GM18505 (cell line): ENCODE results near the gene GBX1.

Experiments
- ATAC-seq: cut with Tn5 transposase; IDR thresholded peaks from one replicate; pipeline ENCODE4 v1.9.1; 2021; ENCODE audit not compliant: unreplicated experiment
- POLR2A ChIP-seq: IDR thresholded peaks from 4 replicates; pipeline ENCODE4 v1.6.1; 2011; ENCODE audit warnings: borderline replicate concordance; ENCODE audit not compliant: insufficient read depth, insufficient read length; ENCODE audit errors: extremely low read depth

Gene GBX1

DNA sequence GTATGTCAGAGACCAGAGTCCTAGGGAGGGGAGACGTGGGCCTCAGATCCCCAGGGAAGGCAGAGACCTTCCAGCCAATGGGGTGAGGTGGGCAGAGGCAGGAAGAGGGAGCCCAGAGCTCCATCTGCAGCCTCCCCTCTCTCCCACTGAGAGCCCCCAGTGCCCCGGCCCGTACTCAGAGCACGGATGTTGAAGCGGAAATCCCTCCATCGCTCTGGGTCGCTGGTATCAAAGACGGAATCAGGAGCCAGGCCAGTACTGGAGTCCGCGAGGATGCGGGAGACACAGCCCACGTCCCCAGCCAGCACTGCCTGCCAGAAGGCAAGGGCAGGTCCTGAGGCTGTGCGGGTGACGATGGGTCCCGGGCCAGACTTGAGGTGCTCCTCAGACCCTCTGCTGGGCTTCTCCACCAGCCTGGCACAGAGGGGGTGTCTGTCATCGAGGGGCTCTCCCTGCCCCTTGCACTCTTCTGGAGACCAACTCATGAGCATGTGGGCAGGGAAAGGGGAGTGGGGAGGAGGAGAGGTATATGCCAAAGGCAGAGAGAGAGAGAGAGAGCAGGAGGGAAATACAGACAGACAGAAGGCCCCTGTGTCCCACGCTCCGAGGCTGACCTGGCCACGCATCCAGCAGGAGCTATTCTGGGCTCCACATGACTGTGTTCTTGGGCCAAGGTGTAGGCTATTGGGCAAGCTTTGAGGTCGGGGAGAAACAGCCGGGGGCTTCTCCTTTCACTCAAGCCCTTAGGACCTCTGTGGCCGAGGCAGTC is 19.3 kb upstream of the GBX1 start, which contains the start of gene ASB10:
Gene ASB10 (minus strand): TSS at position 611 of the 769 bp plus-strand sequence. CDS start 120 bp downstream, at position 491.
- no peak for ATAC-seq
- no peak for TF ChIP-seq POLR2A

DNA sequence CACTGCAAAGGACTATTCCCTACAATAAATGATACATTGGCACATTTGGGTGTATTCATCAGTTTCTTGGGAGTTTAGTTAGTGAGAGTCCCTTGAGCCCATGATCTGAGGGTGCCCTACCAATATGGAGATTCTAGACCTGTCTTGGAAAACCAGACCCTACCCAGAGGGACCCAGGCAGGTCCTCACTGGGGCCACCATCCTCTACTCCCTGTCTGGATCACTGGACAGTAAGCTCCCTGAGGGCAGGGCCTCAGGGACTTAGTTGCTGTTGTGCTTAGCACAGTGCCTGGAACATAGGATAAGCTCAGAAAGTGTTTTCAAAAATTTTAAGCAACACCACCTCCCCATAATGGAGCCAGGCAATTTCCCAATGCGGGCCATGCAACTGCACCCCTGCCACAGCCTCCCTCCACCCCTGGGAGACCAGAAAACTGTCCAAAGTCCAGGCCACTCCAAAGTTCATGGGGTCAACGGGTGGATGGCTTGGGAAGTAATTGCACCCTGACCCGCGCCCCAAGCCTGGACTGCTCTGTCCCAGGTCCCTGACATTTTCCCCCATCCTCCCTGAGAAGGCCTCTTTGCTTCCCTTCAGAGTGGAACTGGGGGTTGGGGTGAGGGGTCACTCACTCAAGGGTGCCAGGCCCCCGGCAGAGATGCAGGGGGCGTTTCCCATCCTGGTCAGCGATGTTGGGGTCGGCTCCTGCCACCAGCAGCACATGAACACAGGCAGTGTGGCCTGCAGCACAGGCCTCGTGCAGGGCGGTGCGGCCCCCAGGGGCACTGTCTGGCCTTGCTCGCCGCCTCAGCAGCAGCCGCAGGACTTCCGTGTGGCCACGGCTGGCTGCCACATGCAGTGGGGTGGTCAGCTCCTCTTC is 18.5 kb upstream of the GBX1 start:
- no peak for TF ChIP-seq POLR2A
- ATAC-seq = no peak

DNA sequence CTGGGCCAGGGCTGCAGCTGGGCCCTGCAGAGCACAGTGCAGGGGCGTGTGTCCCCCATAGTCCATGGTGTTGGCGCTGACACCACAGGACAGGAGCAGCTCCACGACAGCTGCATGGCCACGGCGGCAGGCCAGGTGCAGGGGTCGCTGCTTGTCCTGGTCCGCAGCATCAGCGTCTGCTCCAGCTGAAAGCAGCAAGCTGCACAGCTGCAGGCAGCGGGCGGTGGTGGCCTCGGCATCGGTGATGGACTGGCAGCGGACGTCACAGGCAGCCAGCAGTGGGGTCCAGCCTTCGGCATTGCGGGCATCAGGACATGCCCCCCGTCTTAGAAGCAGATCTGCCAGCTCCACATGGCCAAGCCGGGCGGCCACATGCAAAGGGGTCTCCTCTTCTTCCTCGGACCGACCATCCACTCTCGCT is 13.5 kb upstream of the GBX1 start:
- no peak for TF ChIP-seq POLR2A
- no peak for ATAC-seq

DNA sequence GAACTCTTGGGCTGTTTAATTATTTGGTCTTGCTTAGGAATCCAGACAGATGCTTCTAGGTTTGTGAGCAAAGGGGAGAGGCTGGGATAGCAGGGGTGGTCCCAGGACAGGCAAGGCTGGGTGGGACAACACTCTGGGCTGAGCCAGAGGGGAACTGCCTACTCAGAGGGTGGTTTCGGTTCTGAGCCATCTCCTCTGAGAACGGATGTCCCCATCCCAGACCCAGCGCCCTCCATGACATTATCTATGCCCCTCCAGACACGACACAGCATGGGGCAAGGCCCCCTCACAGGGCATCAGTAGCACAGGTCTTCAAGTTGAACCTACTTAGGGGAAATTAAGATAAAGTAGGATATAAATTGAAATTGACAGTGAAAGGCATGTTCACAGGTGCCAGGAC is 12.5 kb upstream of the GBX1 start:
- no peak for TF ChIP-seq POLR2A
- ATAC-seq = no peak

DNA sequence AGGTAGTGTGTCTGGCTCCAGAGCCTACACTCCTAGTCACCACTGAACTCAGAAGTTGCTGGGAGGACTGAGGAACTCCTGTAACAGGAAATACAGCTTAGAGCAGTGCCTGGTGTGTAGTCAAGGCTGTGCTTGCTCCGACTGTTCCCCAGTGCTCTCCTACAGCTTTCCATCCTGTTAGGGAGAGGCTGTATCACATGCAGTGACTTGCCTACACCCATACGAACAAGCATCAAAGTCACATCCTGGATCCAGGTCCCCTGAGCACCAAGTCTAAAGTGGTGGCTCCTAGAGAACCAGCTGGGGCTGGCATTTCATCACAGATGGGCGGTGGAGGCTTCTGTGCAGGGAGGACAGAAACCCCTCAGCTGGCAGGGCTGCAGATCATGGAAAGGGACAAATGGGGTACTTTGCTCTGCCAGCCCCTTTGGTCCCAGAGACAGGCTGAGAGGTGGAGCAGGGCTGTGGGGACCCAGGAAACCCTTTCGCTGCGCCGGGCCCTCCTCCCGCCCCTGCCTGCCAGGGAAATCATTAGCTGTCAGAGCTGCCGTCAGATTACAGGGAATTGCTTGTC is 11.9 kb upstream of the GBX1 start:
- ATAC-seq = no peak

DNA sequence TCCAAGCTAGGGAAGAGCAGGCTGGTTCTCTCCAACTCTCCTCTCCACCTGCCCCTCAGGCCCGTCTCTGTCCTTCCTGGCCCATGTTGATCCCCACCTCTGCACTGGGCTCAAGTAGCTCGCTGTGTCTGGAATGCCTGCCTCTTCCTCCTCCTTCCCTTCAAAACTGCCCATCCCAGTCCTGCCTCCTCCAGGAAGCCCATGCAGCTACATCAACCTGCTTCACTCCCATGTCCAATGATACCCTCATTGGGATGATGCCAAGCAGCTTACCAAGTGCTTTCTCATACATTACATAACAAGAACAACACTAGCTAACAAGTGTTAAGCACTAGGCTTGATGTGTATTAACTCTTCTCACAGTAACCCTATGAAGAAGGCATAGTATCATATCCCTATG is 11.3 kb upstream of the GBX1 start:
- ATAC-seq = no peak
- TF ChIP-seq POLR2A = no peak

More for the DNA sequence above, 11.9 kb upstream of the GBX1 start:
- TF ChIP-seq POLR2A = no peak

DNA sequence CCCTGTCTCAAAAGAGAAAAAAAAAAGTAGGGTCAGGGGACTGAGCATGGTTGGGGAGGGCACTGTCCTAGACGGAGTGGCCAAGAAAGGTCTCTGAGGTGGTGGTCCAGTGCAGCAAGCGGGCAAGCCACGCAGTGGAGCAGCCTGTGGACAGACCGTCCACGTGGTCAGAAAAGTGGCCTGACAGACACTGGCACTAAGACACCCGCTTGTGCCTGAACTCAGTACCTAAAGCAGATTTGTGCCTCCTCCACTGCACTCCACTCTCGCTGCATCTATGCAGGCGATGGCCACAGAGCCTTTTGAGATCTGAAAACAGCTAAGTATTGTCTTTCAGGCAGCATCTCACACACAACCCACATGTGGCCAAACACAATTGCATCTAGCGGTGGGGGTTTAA is 10.7 kb upstream of the GBX1 start:
- no peak for TF ChIP-seq POLR2A
- no peak for ATAC-seq

DNA sequence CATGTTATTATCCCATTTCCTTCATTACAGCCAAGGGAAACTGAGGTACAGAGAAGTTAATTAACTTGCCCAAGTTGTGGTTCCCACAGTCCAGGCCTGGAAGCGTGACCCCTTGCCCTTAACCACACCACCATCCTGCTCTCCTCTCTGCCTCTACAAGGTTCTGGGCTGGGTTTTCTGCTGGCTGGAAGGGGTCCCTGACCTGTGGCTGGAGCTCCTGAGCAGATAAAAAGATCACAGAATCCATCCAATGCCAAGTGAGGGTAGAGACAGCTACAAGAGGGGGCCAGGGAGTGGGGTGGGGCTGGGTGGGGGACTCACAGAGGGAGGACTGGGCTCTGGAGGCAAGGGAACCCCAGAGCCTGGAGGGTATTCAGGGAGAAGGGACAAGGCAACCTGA is 9.8 kb upstream of the GBX1 start:
- ATAC-seq = no peak
- no peak for TF ChIP-seq POLR2A

DNA sequence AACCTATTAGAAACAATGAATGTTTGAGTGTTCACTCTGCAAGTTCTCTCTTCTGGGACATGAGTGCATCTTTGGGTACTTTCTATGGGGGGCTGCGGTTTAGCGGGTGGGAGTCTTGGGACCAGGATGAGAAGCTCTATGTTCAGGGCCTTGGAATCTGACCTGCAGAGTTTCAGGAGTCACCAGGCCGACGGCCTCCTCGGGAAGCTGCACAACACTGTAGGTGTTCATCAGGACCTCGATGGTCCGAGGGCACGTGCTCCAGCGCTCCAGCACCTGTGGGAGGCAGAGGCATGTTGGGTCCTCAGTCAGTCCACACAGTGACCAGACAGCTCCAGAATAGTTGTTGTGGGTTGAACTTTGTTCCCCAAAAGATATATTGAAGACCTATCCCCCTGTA is 8.9 kb upstream of the GBX1 start:
- TF ChIP-seq POLR2A = no peak
- no peak for ATAC-seq

DNA sequence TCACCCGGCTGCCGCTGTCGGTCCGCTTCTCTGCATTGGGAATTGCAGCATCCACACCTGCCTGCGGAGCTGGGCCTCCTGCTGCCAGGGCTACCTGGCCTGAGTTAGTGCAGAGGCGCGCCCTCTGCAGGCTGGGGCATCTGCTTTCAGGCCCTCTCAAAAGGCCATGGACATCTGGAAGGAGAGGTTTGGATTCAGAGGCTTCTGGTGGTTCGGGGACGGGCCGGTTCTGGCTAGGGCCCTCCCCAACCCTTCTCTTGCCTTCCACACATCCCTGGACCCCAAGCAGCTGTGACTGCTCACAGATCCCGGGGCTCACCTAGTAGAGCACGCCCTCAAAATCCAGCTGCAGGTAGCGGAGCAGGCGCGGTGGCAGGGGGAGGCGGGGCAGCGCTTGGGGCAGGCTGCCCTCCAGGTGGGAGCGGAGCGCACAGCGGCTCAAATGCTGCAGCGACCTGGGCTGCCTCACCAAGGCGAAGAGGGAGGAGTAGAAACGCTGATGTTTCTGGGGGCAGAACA is 8.4 kb upstream of the GBX1 start:
- no peak for ATAC-seq
- TF ChIP-seq POLR2A = no peak

DNA sequence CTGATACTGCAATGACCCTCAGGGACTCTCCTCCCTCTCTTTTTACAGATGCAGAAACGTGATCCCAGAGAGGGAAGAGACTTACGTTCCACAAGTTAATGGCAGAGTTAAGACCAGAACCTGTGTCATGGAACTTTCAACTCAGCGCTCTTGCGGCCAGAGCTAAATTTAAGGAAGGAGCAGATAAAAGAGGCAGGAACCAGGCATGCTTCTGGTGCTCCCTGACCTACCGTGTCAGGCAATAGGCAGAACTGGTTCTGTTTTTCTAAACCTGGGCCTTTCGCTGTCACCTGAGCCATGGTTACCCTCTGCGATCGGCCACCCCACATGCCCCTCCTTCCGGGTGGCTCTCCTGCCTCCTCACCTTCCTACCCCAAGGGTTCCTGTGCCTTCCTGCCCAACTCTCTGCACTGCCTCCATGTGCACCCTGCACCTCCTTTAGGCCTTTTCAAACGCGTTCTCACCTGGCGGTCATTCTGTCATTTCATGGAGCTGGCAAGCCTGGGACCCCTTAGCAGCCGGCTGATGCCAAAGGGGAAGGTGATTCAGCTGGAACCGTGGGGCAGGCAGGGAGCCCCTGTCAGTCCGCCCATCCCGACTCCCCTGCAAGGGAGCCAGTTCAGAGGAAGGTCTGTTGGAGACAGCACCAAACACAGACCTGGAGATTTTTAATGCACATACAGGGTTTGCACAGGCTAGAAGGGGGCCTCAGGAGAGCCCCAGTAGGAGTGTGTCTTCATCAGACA is 7.7 kb upstream of the GBX1 start:
- ATAC-seq = no peak
- TF ChIP-seq POLR2A = no peak

DNA sequence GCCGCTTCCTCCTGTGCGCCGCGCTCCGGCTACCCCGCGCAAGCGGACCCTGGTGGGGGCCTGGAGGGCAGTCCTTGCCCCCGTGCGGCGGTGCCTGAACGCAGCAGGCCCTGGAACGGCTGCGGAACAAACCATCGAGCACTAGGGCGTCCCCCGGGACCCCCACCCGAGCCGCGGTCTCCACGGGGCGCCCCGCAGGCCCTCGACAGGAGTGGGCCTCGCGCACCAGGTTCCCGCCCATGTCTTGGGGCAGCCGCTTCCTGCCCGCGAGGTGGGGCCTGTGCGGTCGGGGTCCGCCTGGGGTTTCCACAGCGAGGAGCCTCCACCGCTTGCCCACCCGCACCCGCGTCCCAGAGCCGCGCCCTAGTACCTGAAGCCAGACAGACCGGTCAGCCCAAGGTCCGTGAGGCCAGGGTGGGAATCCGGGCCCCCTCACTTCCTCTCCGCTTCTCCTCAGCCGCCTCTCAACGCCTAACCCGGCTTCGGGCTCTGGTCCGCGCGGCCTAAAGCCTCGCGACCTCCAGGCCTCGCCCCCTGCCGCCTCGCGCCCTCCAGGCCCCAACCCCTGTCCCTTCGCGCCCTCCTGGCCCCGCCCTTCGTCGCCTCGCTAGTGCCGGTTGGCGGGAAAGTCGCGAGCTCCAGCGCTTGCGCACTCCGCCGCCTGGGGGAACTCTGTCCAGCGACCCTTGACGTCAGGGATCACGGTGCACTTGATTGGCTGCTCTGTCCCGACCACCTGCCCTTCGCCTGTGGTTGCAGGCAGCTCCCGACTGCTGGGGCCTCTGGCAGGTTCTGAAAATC is 7.0 kb upstream of the GBX1 start:
- no peak for TF ChIP-seq POLR2A
- ATAC-seq = no peak

DNA sequence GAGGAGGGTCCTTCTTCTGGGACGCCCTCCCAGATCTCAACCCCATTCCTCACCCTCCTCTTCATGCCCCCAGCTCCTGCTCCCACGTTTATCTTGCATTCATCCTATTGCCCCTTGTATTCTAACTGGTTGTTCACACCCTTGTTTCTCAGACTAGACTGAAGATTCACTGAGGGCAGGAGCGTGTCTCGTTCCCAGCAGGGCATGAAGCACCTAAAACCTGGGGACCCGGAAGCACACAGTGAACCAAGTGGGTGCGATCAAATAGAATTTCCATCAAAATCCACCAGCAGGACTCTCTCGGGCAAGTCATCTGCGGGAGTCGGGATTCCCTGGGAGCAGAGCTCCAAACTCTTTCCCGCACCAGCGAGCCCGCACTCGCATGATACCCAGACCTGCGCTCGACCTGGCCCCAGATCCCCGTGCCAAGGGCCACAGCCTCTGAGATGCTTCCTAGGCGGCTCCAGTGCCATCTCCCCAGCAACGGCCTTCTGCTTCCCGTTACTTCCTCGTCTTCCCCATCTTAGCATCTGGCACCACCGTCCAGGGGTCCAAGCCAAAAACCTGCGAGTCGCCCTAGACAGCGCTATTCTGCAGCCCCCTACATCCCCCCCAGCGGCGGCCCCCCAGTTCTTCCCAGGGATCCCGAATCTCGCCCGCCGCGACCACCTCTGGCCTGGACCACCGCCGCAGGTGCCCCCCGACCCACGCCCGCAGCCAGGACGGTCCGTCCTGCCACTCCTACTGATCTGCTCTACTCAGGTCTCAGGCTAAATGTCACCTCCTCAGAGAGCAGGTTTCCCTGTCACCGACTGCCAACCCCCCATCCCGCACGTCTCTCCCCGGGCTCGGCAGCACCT is 6.1 kb upstream of the GBX1 start:
- TF ChIP-seq POLR2A = no peak
- ATAC-seq = no peak
